ENCODE measurements around the gene DFFA. TPM values are rescaled to one million over a fixed set of nuclear protein-coding genes. Genes with fewer than 3 reads are reported as not detected.

The DFFA gene
- total RNA-seq, 2 donors from 2014 or later = 100 to 105 TPM

GRCh38 chr1:10432910-10433700 lies 39.2 kb downstream of the DFFA start:
- H3K4me3 ChIP-seq (ENCODE audit: low read length) = no peak overlapping the region
- Mint-ChIP-seq H3K36me3 (ENCODE audit: low read depth) (peaks cover 2% of the 10 kb centered on the region), H3K9me3 (no peaks in the 10 kb centered on the region), H3K27me3 (ENCODE audit: insufficient read depth) (peaks cover 2% of the 10 kb centered on the region), H3K4me3 (no peak overlapping the region), H3K4me1 (peaks cover 10% of the 10 kb centered on the region), H3K27ac (no peak overlapping the region)
- no peaks in the 10 kb centered on the region for H3K36me3 ChIP-seq (ENCODE audit: control insufficient read depth, insufficient read depth, low read length)
- no peaks in the 10 kb centered on the region for H3K27me3 ChIP-seq (ENCODE audit: control insufficient read depth, insufficient read depth, low read length, poor library complexity, severe bottlenecking)
- TF ChIP-seq CTCF (conservative IDR thresholded peaks at IDR 0.05) = no peak
- H3K9me3 ChIP-seq (ENCODE audit: control insufficient read depth, low read length) = no peaks in the 10 kb centered on the region
- WGBS, 2 experiments (ENCODE audit: insufficient coverage in 1 of 2, insufficient read length in 1 of 2) = 89 to 93% methylated on average over 9 to 14 of the region's 14 CpGs
- DNase-seq = no peak
- no peak overlapping the region for H3K9ac ChIP-seq (ENCODE audit: extremely low read depth, low read length, poor library complexity, severe bottlenecking)
- no peaks in the 10 kb centered on the region for H3K4me1 ChIP-seq (ENCODE audit: control insufficient read depth, insufficient read depth, low read length)
- H3K27ac ChIP-seq (ENCODE audit: low read depth, low read length) = no peak overlapping the region

GRCh38 chr1:10431070-10431730 lies 41.1 kb downstream of the DFFA start:
- peaks cover 2% of the 10 kb centered on the region for H3K27me3 Mint-ChIP-seq (ENCODE audit: insufficient read depth)
- peaks cover 2% of the 10 kb centered on the region for H3K36me3 Mint-ChIP-seq (ENCODE audit: low read depth)
- H3K27ac ChIP-seq (ENCODE audit: low read depth, low read length) = peak overlapping the region; percentile 95
- H3K36me3 ChIP-seq (ENCODE audit: control insufficient read depth, insufficient read depth, low read length) = no peaks in the 10 kb centered on the region
- peaks cover 12% of the 10 kb centered on the region for H3K4me1 Mint-ChIP-seq
- peak overlapping the region; percentile 95 for H3K4me3 ChIP-seq (ENCODE audit: low read length)
- TF ChIP-seq CTCF (conservative IDR thresholded peaks at IDR 0.05) = no peak
- peak overlapping the region; percentile 83 for H3K4me3 Mint-ChIP-seq
- no peaks in the 10 kb centered on the region for H3K4me1 ChIP-seq (ENCODE audit: control insufficient read depth, insufficient read depth, low read length)
- no peaks in the 10 kb centered on the region for H3K9me3 ChIP-seq (ENCODE audit: control insufficient read depth, low read length)
- WGBS, 2 experiments (ENCODE audit: insufficient coverage in 1 of 2, insufficient read length in 1 of 2) = 18 to 34% methylated on average over 24 to 30 of the region's 30 CpGs
- H3K27ac Mint-ChIP-seq = peak overlapping the region; percentile 94
- H3K9me3 Mint-ChIP-seq = no peaks in the 10 kb centered on the region
- H3K9ac ChIP-seq (ENCODE audit: extremely low read depth, low read length, poor library complexity, severe bottlenecking) = peak overlapping the region; percentile 82
- H3K27me3 ChIP-seq (ENCODE audit: control insufficient read depth, insufficient read depth, low read length, poor library complexity, severe bottlenecking) = no peaks in the 10 kb centered on the region
- DNase-seq = no peak

- Histone ChIP-seq H3K27ac (ENCODE audit: low read depth, low read length) (peak within 1 kb of the TSS; percentile 95), H3K4me3 (ENCODE audit: low read length) (peak within 1 kb of the TSS; percentile 95), H3K27me3 (ENCODE audit: control insufficient read depth, insufficient read depth, low read length, poor library complexity, severe bottlenecking) (no peaks in the 10 kb centered on the region), H3K9ac (ENCODE audit: extremely low read depth, low read length, poor library complexity, severe bottlenecking) (peak within 1 kb of the TSS; percentile 82), H3K4me1 (ENCODE audit: control insufficient read depth, insufficient read depth, low read length) (no peaks in the 10 kb centered on the region), H3K9me3 (ENCODE audit: control insufficient read depth, low read length) (no peaks in the 10 kb centered on the region), H3K36me3 (ENCODE audit: control insufficient read depth, insufficient read depth, low read length) (no peaks in the 10 kb centered on the region)
- WGBS, 2 experiments (ENCODE audit: insufficient coverage in 1 of 2, insufficient read length in 1 of 2) = 0 to 1% methylated on average over 44 to 95 of the region's 95 CpGs
- Mint-ChIP-seq H3K4me3 (peak within 1 kb of the TSS; percentile 83), H3K27me3 (ENCODE audit: insufficient read depth) (peaks cover 2% of the 10 kb centered on the region), H3K27ac (peak within 1 kb of the TSS; percentile 95), H3K9me3 (no peaks in the 10 kb centered on the region), H3K4me1 (peaks cover 15% of the 10 kb centered on the region), H3K36me3 (ENCODE audit: low read depth) (peaks cover 5% of the 10 kb centered on the region)
- DNase-seq = peak; percentile 96
- TF ChIP-seq CTCF (conservative IDR thresholded peaks at IDR 0.05) = peak; percentile 98
These were observed 41.9 kb downstream of the DFFA start, which contains the start of gene CENPS for GRCh38 chr1:10430216-10431069. Gene CENPS, plus strand, starts transcription at chr1:10430433. Its CDS starts 85 bp downstream, at chr1:10430518.
